22Rv1 (cell line): ENCODE measurements around the gene ZNF22.

Source experiments
- H3K27ac ChIP-seq: fragments of 450-650 bp; 2 replicates; pipeline ENCODE4 v1.5.1; 2017
- ZFX ChIP-seq: fragments of 450-650 bp; IDR thresholded peaks from 2 replicates; pipeline ENCODE4 v1.6.1; 2017; ENCODE audit warnings: antibody characterized with exemption, borderline replicate concordance
- TF ChIP-seq, protein P1 (sequence below): fragments of 450-650 bp; IDR thresholded peaks from 2 replicates; pipeline ENCODE4 v1.5.1; 2017; ENCODE audit warnings: mild to moderate bottlenecking

ZNF22 gene

GRCh38 chr10:44956717-44957706 is 43.7 kb upstream of the ZNF22 start:
- H3K27ac ChIP-seq = no peak overlapping the region
- TF ChIP-seq, protein P1, sequence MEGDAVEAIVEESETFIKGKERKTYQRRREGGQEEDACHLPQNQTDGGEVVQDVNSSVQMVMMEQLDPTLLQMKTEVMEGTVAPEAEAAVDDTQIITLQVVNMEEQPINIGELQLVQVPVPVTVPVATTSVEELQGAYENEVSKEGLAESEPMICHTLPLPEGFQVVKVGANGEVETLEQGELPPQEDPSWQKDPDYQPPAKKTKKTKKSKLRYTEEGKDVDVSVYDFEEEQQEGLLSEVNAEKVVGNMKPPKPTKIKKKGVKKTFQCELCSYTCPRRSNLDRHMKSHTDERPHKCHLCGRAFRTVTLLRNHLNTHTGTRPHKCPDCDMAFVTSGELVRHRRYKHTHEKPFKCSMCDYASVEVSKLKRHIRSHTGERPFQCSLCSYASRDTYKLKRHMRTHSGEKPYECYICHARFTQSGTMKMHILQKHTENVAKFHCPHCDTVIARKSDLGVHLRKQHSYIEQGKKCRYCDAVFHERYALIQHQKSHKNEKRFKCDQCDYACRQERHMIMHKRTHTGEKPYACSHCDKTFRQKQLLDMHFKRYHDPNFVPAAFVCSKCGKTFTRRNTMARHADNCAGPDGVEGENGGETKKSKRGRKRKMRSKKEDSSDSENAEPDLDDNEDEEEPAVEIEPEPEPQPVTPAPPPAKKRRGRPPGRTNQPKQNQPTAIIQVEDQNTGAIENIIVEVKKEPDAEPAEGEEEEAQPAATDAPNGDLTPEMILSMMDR = no peak
- TF ChIP-seq ZFX = no peak

GRCh38 chr10:44958196-44958897 is 42.4 kb upstream of the ZNF22 start:
- no peak overlapping the region for H3K27ac ChIP-seq
- no peak for TF ChIP-seq ZFX
- TF ChIP-seq, protein P1 = no peak

DNA sequence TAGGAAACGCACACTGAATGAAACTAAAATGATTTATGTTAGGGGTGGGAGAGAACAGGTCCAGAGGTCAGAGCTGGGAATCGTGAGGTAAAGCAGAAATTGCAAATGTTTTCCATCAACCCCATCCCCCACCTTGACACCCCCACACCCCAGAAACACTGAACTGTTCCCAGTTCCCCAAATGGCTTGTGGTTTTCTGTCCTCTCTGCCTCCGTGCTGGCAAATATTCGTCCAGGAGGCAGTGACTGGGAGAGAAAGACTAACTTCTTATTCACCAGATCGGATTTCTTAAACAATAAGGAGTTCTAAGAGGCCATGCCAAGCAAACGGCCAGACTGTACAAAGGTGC is 41.9 kb upstream of the ZNF22 start:
- peak overlapping the region; percentile 37; the same call in 1 of the 2 replicates for H3K27ac ChIP-seq
- TF ChIP-seq, protein P1 = no peak
- TF ChIP-seq ZFX = no peak

GRCh38 chr10:44959247-44960087 is 41.3 kb upstream of the ZNF22 start, which contains the start of gene RASSF4:
Gene RASSF4 (plus strand): TSS chr10:44959802. CDS start chr10:44970203, 10,401 bp downstream.
- TF ChIP-seq ZFX = no peak
- TF ChIP-seq, protein P1 = no peak
- H3K27ac ChIP-seq = peak within 1 kb of the TSS; percentile 37; the same call in 1 of the 2 replicates

- no peak overlapping the region for H3K27ac ChIP-seq
- TF ChIP-seq ZFX = no peak
- TF ChIP-seq, protein P1 = no peak
These were observed 40.6 kb upstream of the ZNF22 start for GRCh38 chr10:44960088-44960460.

GRCh38 chr10:44960482-44961229 is 40.1 kb upstream of the ZNF22 start:
- TF ChIP-seq, protein P1 = no peak
- no peak for TF ChIP-seq ZFX

More at GRCh38 chr10:44960482-44961229, 40.1 kb upstream of the ZNF22 start:
- H3K27ac ChIP-seq = no peak overlapping the region
